Activated CD4-positive, alpha-beta T cell treated with anti-CD3 and anti-CD28 coated beads, Interleukin-2, amount 10 ng/mL, durations not matched to agents 7 days and 5 days (primary cell): ENCODE data around the gene GRID2. TPM values are rescaled to one million over a fixed set of nuclear protein-coding genes. Genes with fewer than 3 reads are reported as not detected.
A peak's percentile ranks its signal among the peaks of the same experiment; 100 is the strongest.

Experiments used
- CTCF ChIA-PET: fragments of 350-600 bp; sonication (Branson Sonifier 250); formaldehyde crosslinking; loops from one replicate; lab custom pipeline; 2021; ENCODE audit warnings: antibody characterized with exemption; lab: Charles Lee
- POLR2A ChIA-PET: fragments of 350-600 bp; sonication (Branson Sonifier 250); formaldehyde crosslinking; loops from one replicate; lab custom pipeline; 2021; ENCODE audit warnings: antibody characterized with exemption; lab: Charles Lee
- DNase-seq: peaks from one replicate; pipeline ENCODE4 v3.0.0-alpha.2; 2020
- H3K27ac Mint-ChIP-seq: one replicate; pipeline ENCODE4 v1.8.0; 2021; ENCODE audit warnings: mild to moderate bottlenecking, moderate library complexity, mixed read lengths
- H3K27me3 Mint-ChIP-seq: one replicate; pipeline ENCODE4 v1.8.0; 2021; ENCODE audit warnings: mixed read lengths
- H3K36me3 Mint-ChIP-seq: one replicate; pipeline ENCODE4 v1.8.0; 2021; ENCODE audit warnings: low read depth, mixed read lengths
- H3K4me1 Mint-ChIP-seq: one replicate; pipeline ENCODE4 v1.8.0; 2021; ENCODE audit warnings: mixed read lengths
- H3K4me3 Mint-ChIP-seq: one replicate; pipeline ENCODE4 v1.8.0; 2021; ENCODE audit warnings: mild to moderate bottlenecking, moderate library complexity, mixed read lengths
- H3K9me3 Mint-ChIP-seq: one replicate; pipeline ENCODE4 v1.8.0; 2021; ENCODE audit warnings: mixed read lengths
- total RNA-seq, 2 experiments: library from RNA; stranded (reverse); gene quantifications; one replicate each; pipeline ENCODE4 v1.2.3, GENCODE V29; 2021

Gene GRID2
- total RNA-seq, 2 experiments from 2014 or later, result not detected

DNA sequence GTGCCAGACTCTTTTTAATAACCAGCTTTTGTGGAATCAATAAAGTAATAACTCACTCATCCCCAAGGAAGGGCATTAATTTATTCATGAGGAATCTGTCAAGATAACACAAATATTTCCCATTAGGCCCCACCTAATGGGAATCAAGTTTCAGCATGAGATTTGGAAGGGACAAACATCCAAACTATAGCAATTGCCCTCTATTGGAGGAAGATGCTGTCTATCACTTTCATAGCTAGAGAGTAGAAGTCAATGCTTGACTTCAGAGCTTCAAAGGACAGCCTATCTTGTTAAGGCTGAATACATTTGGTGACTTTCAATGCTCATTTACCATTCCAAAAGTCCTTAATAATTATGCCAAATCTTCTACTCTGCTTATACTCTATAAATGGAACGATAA is 1439.9 kb downstream of the GRID2 start:
- Mint-ChIP-seq H3K27ac (no peak overlapping the region), H3K4me1 (no peaks in the 10 kb centered on the region), H3K9me3 (no peaks in the 10 kb centered on the region), H3K36me3 (no peaks in the 10 kb centered on the region), H3K4me3 (no peak overlapping the region), H3K27me3 (no peaks in the 10 kb centered on the region)
- CTCF ChIA-PET, result no interaction called here
- POLR2A ChIA-PET, result no interaction called here
- DNase-seq, result no peak

DNA sequence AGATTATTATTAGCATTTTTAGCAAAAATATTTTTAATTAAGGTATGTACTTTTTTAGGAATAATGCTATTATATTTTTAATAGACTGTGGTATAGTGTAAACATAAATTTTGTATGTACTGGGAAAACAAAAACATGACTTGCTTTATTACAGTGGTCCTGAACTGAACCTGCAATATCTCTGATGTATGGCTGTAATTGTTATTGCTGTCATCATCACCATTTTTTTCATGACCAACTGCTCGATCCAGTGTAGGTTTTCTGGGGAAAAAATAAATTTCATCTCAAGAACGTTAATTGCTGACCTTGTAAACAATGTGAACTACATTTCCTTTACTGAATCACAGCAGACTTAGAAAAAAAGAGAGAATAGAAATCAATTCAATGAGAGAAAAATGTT is 1441.2 kb downstream of the GRID2 start:
- no peaks in the 10 kb centered on the region for H3K9me3 Mint-ChIP-seq
- H3K36me3 Mint-ChIP-seq, result no peaks in the 10 kb centered on the region

DNA sequence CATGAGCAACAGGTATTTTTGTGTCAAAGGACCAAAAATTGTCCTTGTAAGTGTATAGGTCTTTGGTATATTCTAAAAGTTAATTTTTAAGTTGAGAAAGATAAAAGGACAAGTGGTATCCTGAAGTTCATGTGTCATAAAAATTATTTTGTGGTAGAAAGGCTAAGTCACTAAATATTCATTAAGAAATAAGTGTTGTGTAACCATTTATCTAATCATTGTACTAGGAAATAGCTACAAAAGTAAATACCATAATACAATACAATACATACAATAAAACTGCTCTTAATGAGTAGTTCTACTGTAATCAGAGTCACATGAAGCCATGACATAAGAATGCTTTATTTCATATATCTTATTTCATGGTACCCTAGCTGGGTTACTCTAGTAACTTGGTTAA is 1442.3 kb downstream of the GRID2 start:
- ChIA-PET CTCF (no interaction called here), POLR2A (no interaction called here)
- Mint-ChIP-seq H3K27me3 (no peaks in the 10 kb centered on the region), H3K27ac (no peak overlapping the region), H3K9me3 (no peaks in the 10 kb centered on the region), H3K36me3 (no peaks in the 10 kb centered on the region), H3K4me1 (no peaks in the 10 kb centered on the region), H3K4me3 (no peak overlapping the region)
- DNase-seq, result no peak

More for the DNA sequence above, 1441.2 kb downstream of the GRID2 start:
- CTCF ChIA-PET, result no interaction called here
- Mint-ChIP-seq H3K4me3 (no peak overlapping the region), H3K27ac (no peak overlapping the region), H3K4me1 (no peaks in the 10 kb centered on the region), H3K27me3 (no peaks in the 10 kb centered on the region)
- POLR2A ChIA-PET, result no interaction called here
- DNase-seq, result no peak

DNA sequence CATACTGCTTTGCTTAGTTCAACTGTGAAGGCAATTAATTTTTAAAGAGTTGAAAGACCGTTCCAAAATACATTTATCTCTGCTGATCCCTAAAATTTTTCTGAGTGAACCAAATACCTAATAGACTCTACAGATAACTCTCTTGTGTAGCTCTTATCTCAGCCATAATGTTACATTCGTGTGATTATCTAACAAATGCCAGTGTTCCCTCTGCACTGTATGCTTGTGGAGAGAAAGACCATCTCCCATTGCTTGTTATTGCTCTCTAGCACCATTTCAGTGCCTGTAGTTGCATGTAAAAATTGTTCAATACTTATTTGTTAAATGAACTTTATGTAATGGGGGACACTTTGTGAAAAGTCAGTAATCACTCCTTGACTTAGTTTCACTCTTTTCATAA is 1443.5 kb downstream of the GRID2 start:
- DNase-seq, result no peak
- Mint-ChIP-seq H3K4me3 (no peak overlapping the region), H3K27ac (no peak overlapping the region), H3K9me3 (no peaks in the 10 kb centered on the region), H3K27me3 (no peaks in the 10 kb centered on the region), H3K4me1 (no peaks in the 10 kb centered on the region), H3K36me3 (no peaks in the 10 kb centered on the region)
- ChIA-PET CTCF (no interaction called here), POLR2A (no interaction called here)

DNA sequence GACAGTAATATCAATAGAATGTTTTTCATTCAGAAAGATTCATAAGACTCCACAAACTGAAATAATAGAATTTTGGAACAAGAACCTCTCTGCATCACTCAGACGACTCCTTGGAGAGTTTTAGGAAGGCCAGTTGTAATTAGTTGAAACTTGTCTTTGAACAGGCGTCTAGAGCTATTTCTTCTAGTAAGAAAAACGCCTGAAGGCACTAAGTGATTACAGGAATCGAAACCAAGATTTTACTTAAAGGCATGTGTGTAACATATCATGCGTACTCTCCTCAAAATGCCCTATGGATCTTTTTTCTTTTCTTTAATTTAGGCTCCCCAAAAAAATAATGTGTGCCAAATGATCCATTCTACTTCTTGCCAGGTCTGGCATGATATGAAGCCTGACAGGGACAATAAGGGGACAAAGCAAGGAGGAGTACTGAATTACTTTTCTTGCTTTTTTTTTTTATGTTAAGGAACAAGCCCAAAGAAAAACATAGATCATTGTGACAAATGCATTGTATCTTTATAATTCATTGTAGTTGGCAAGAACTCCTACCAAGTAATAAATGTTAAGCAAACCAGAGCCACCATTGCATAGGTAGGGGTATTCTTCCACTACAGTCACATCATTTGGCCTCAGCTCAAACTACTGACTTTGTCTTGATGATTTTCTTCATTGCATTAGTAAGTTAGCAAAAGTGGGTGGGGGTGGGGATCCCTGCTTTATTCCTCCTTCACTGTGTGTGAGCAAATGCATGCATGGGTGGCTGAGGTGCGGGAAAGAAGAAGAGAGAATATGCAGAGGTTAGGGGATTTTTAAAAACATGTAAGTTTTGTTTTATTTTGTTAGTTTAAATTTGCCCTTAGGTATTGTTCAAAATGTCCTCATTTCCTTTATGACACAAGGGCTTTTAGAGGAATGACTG is 1444.9 kb downstream of the GRID2 start:
- Mint-ChIP-seq H3K4me3 (no peak overlapping the region), H3K27ac (no peak overlapping the region), H3K4me1 (no peaks in the 10 kb centered on the region), H3K9me3 (no peaks in the 10 kb centered on the region), H3K36me3 (no peaks in the 10 kb centered on the region), H3K27me3 (no peaks in the 10 kb centered on the region)
- ChIA-PET POLR2A (no interaction called here), CTCF (no interaction called here)
- no peak for DNase-seq

DNA sequence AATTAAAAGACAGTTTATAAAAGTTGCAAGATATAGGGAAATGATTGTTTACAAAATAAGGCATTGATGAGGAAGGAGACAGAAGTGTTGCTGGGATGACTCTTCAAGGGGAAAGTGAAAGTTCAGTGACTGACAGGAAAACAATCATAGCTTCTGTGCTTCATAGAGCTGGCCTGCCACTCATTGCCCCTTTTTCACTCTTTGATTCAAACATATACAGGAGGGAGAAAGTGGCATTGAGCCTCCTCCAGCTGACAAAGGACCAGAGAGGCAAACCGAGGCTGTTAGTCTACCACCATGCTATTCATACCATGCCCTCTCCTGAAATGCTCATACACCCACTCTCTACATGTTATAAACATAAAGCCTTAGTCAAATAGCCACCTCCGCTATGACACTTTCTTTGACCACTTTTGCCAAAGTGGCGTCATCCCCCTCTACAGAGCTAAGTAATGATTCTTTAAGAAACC is 1445.6 kb downstream of the GRID2 start:
- H3K4me1 Mint-ChIP-seq, result no peaks in the 10 kb centered on the region
- H3K4me3 Mint-ChIP-seq, result no peak overlapping the region
- ChIA-PET CTCF (no interaction called here), POLR2A (no interaction called here)
- no peaks in the 10 kb centered on the region for H3K27me3 Mint-ChIP-seq
- H3K27ac Mint-ChIP-seq, result no peak overlapping the region
- H3K9me3 Mint-ChIP-seq, result no peaks in the 10 kb centered on the region
- no peak for DNase-seq
- H3K36me3 Mint-ChIP-seq, result no peaks in the 10 kb centered on the region

DNA sequence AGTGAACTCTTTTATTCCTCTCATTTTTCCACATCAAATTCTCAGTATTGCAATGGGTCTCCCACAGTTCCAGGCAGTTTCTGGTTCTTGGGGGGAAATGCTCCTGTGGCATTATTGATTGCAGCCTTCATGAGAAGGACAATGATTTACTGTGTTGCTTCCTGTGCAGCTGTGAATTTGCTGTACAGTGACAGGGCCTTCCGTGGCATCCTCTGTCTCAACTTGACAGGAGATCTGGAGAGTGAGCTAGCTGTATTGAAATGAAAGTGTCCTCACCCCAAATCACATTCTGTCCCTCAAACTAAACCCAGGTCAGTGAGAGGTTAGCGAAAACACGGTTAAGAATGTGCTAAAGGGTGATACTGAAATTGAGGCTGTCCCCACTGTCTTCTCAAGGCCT is 1447.6 kb downstream of the GRID2 start:
- no peak overlapping the region for H3K4me3 Mint-ChIP-seq
- no peak overlapping the region for H3K27ac Mint-ChIP-seq
- CTCF ChIA-PET, result no interaction called here
- no peaks in the 10 kb centered on the region for H3K4me1 Mint-ChIP-seq
- DNase-seq, result no peak
- no peaks in the 10 kb centered on the region for H3K27me3 Mint-ChIP-seq
- POLR2A ChIA-PET, result no interaction called here
- H3K9me3 Mint-ChIP-seq, result no peaks in the 10 kb centered on the region
- H3K36me3 Mint-ChIP-seq, result no peaks in the 10 kb centered on the region

DNA sequence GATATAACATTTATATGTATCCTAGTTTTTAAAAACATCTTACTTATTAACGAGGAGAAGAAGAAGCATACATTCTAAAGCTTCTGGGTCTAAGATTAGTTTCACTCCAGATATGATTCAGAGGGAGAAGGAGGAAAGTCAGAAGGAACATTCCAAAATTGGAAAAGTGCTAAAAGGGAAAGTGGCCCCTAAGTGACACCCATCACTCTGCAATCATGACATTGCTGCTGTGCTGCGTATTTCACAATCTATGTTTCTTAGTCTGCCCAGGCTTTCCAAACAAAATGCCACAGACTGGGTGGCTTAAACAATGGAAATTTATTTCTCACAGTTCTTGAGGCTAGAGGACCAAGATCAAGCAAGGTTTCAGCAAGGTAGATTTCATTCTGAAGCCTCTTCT is 1452.3 kb downstream of the GRID2 start:
- no peak overlapping the region for H3K4me3 Mint-ChIP-seq
- H3K36me3 Mint-ChIP-seq, result no peaks in the 10 kb centered on the region
- ChIA-PET CTCF (interaction anchor here (0.7 kb wide), 1 partner anchor 886 kb away, joined by 3 read pairs; no protein-coding TSS in a partner anchor), POLR2A (no interaction called here)
- H3K4me1 Mint-ChIP-seq, result no peaks in the 10 kb centered on the region
- no peaks in the 10 kb centered on the region for H3K9me3 Mint-ChIP-seq
- H3K27me3 Mint-ChIP-seq, result no peaks in the 10 kb centered on the region
- no peak for DNase-seq
- H3K27ac Mint-ChIP-seq, result no peak overlapping the region

DNA sequence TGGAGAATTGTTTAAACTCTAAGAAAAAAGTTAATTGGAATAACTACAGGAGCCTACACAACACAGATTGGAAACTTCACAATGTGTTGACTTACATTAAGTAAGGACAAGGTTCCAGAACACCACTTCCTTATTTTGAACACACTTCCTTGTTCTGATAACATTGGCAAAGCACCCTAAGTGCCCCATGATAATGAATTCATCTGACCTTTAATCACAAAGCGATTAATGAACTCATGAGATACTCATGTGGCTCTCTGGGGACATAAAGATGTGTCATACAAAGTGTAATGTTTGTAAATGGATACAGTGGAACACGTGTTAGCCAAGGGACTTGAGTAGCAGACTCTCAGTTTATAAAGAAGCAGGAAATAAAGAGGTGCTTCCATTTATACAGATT is 1455.7 kb downstream of the GRID2 start:
- Mint-ChIP-seq H3K27me3 (no peaks in the 10 kb centered on the region), H3K27ac (no peak overlapping the region), H3K4me1 (no peaks in the 10 kb centered on the region), H3K9me3 (no peaks in the 10 kb centered on the region), H3K36me3 (no peaks in the 10 kb centered on the region), H3K4me3 (no peak overlapping the region)
- POLR2A ChIA-PET, result no interaction called here
- CTCF ChIA-PET, result no interaction called here
- DNase-seq, result no peak

DNA sequence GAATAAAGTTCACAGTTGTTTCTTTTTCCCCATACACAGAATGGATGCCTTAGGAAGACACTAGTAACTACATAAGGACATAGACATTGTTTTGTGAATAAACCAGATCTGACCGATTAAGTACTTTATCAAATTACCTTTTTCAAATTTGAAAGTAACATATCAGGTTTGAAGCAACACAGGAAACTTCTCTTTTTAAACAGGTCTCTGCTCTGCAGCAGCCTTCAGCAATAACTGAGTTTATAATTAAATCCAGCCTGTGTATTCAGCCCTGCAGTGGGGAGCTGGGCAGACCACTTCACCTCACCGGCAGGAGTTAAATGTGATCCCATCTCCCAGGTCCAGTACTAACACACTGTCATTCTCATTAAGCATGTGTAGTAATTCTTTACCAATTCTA is 1456.5 kb downstream of the GRID2 start:
- no peaks in the 10 kb centered on the region for H3K27me3 Mint-ChIP-seq
- no peak overlapping the region for H3K4me3 Mint-ChIP-seq
- no peak overlapping the region for H3K27ac Mint-ChIP-seq
- CTCF ChIA-PET, result no interaction called here
- no peaks in the 10 kb centered on the region for H3K9me3 Mint-ChIP-seq
- POLR2A ChIA-PET, result no interaction called here
- no peak for DNase-seq
- no peaks in the 10 kb centered on the region for H3K4me1 Mint-ChIP-seq
- no peaks in the 10 kb centered on the region for H3K36me3 Mint-ChIP-seq

DNA sequence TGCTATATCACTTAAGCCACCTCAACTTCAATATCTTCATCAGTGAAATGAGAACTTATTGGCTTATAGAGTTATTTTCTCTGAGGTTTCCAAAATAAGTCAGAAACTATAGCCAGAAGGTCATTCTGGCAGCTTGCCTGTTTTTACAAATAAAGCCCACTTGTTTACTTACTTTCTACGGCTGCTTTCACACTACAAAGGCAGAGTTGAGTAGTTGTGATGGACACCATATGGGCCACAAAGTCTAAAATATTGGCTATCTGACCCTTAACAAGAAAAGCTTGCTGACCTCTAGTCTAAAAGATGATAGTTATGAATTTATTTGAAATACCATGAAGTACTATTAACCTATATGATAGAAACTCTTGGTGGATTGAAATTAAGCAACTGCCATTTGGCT is 1457.5 kb downstream of the GRID2 start:
- H3K36me3 Mint-ChIP-seq, result no peaks in the 10 kb centered on the region
- DNase-seq, result no peak
- H3K4me3 Mint-ChIP-seq, result no peak overlapping the region
- H3K27ac Mint-ChIP-seq, result no peak overlapping the region
- no peaks in the 10 kb centered on the region for H3K4me1 Mint-ChIP-seq
- CTCF ChIA-PET, result no interaction called here
- H3K27me3 Mint-ChIP-seq, result no peaks in the 10 kb centered on the region
- POLR2A ChIA-PET, result no interaction called here
- H3K9me3 Mint-ChIP-seq, result no peaks in the 10 kb centered on the region

DNA sequence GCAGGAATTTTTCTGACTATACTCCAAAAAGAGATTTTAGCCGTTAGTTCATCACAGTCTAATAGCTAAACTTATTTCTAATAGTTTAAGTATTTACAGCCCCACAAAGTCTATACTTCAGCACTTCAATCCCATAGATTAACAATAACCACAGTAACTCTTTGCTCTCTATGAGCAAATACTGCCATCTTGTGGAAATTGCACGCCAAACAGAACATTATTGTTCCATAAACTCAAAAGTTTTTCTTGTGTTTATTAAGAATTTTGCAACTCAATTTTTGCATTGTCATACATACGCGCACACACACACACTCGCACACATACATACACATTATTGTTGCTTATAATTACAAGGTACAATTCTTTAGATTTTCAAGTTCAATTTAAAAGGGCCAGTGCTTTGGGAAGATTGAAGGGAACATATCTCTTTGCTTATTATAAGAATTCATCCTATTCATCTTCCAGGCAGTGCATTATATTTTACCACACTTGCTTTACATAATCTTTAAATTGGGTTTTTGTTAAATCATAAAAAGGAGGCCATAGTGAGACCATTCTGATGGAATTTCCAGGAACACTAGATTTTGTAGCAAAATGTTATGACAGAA is 1461.0 kb downstream of the GRID2 start:
- DNase-seq, result peak; percentile 30
- Mint-ChIP-seq H3K27me3 (no peaks in the 10 kb centered on the region), H3K4me1 (no peaks in the 10 kb centered on the region), H3K36me3 (no peaks in the 10 kb centered on the region), H3K4me3 (no peak overlapping the region), H3K27ac (no peak overlapping the region), H3K9me3 (no peaks in the 10 kb centered on the region)
- ChIA-PET POLR2A (no interaction called here), CTCF (no interaction called here)

DNA sequence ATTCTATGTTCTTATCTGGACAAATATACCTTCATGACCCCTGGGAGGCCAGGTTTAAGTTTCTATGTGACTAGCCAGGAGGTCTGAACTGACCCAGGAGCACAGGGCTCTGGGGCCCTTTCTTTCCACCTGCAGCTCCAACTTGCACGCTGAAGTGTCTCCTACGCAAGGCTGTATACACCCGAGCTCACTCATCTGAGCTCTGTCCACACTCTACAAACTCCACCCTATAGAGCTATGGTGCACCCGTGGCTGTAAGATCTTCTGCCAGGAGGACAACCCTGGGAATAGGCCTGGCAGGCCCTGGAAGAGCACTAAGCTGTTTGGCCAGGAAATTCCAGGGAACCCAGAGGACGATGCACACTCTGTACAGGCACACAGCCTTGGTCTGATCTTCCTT is 1464.2 kb downstream of the GRID2 start:
- Mint-ChIP-seq H3K4me3 (no peak overlapping the region), H3K27ac (no peak overlapping the region), H3K9me3 (no peaks in the 10 kb centered on the region), H3K4me1 (no peaks in the 10 kb centered on the region), H3K36me3 (no peaks in the 10 kb centered on the region), H3K27me3 (no peaks in the 10 kb centered on the region)
- DNase-seq, result no peak
- ChIA-PET POLR2A (no interaction called here), CTCF (no interaction called here)
